B cell (primary cell): Measurements from ENCODE around the gene WDR48.

ENCODE experiments used
- CTCF ChIP-seq: fragments of 200-600 bp; IDR thresholded peaks from one replicate; pipeline ENCODE4 v1.8.0; 2022; ENCODE audit warnings: antibody characterized with exemption, mild to moderate bottlenecking
- EZH2 ChIP-seq: IDR thresholded peaks from 2 replicates; pipeline ENCODE4 v1.6.1; 2012; ENCODE audit warnings: borderline replicate concordance, low read depth, mild to moderate bottlenecking, moderate library complexity, low read length; ENCODE audit not compliant: insufficient read depth, poor library complexity, severe bottlenecking

- no peak for TF ChIP-seq CTCF
- TF ChIP-seq EZH2: no peak
These were observed 37.1 kb downstream of the WDR48 start for GRCh38 chr3:39088889-39089288.
